ENCODE measurements around the gene MRFAP1L1.
"Not testable (repeated sequence)": the region's sequence is repeated elsewhere in the genome, so short reads cannot be mapped to it uniquely, and the experiment has no call there.

Gene MRFAP1L1

DNA sequence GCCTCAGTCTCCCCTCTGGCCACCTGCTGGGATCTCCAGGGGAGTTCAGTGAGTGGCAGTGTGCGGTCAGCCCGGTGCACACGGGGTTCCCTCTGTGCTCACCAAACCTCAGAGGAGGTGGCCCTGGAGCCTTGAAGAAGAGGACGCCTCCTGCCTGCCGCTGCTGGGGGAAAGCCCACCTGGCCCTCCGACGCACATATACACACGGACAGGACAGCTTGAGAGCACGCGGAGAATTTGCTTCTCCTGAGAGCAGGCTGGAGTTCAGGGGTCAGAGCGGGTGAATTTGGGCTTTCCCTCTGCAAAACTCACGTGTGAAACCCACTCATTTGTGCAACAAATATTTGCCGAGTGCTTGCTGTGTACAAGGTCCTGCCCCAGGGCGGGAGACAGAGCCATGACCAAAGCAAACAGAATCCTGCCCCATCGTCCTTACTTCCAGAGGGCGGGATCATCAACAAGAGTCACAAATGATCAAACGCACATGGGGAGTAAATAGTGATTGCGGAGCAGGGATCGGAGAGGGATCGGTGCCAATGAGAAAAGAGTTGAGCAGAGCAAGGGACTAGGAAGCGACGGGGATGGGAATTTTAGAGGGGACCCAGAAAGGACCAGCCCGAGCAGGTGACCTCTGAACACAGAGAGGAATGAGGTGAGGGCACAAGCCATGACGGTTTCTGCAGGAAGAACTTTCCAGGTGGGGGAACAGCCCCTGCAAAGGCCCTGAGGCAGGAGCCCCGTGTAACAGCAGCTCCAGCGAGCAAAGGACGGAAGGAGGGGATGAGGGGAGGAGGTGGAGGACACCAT is 23.9 kb upstream of the MRFAP1L1 start:
- peaks cover 17% of the 10 kb centered on the region; the same call in 1 of the 2 replicates for H3K4me1 ChIP-seq (ENCODE audit: control insufficient read depth, insufficient read depth, low read length)
- no peaks in the 10 kb centered on the region for H3K36me3 ChIP-seq (ENCODE audit: control insufficient read depth, insufficient read depth, low read length)
- H3K4me3 ChIP-seq (ENCODE audit: low read depth, low read length): no peak overlapping the region
- no peaks in the 10 kb centered on the region for H3K27me3 ChIP-seq (ENCODE audit: control insufficient read depth, insufficient read depth, low read length)
- no peak overlapping the region for H3K27ac ChIP-seq (ENCODE audit: low read depth, low read length)
- no peak overlapping the region for H3K9ac ChIP-seq (ENCODE audit: low read length)
- no peaks in the 10 kb centered on the region for H3K9me3 ChIP-seq (ENCODE audit: control insufficient read depth, insufficient read depth, low read depth, low read length)

DNA sequence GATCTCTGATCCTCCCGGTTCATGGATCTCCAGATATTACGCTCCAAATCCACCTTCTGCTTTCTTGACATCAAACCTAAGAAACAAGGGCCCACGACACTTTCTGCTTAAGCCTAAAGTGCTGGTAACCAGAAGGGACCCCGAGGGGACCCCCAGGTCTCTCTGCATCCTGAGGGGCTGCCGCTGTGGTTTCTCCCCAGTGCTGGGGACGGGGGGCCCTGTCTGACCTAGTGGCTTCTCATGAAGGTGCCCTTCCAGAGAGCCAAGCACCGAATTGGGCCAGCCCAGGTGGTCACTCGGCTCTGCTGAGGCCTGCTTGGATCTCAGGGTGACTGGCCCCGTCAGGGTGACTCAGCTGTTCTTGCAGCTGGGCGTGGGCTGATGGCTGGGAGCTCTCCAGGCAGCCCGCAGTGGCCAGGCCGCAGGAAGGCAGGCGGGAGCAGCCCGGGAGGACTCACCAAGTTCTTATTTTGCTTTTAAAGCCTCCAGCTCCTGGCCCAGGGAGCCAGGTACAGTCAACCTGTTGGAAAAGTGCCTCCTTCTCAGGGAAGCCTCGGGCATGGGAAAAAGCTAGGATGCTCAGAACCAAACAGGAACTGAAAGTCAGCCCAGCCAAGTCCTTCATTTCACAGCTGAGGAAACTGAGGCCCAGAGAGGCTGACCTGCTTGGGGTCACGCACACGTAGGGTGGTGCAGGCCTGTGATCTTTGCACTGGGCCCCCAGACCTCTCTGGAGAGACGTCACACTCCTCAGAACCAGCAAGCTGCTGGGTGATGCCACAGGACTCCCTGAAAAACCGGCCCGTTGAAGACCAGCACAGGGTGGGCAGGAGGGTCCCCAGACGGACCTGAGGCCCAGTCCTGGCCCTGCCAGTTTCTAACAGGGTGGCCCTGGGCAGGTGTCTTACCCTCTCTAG is 23.0 kb upstream of the MRFAP1L1 start:
- Histone ChIP-seq H3K9ac (ENCODE audit: low read length) (peak overlapping the region; percentile 50), H3K27me3 (ENCODE audit: control insufficient read depth, insufficient read depth, low read length) (no peaks in the 10 kb centered on the region), H3K4me1 (ENCODE audit: control insufficient read depth, insufficient read depth, low read length) (peaks cover 20% of the 10 kb centered on the region; the same call in 1 of the 2 replicates), H3K36me3 (ENCODE audit: control insufficient read depth, insufficient read depth, low read length) (no peaks in the 10 kb centered on the region), H3K27ac (ENCODE audit: low read depth, low read length) (no peak overlapping the region), H3K9me3 (ENCODE audit: control insufficient read depth, insufficient read depth, low read depth, low read length) (no peaks in the 10 kb centered on the region), H3K4me3 (ENCODE audit: low read depth, low read length) (no peak overlapping the region)

DNA sequence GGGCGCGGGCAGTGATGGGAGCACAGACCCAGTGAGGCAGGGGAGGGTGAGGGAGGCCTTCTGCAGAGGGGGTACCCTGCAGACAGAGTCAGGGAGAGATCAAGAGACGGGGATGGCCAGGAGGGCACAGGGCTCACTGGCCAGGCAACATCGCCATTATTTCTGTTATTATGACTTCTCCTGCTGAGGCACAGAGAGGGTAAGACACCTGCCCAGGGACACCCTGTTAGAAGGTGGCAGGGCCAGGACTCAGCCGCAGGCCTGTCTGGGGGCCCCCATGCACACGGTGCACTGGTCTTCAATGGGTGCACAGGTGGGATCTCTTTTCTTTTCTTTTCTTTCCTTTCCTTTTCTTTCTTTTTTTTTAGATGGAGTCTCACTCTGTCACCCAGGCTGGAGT is 22.1 kb upstream of the MRFAP1L1 start:
- no peak overlapping the region for H3K27ac ChIP-seq (ENCODE audit: low read depth, low read length)
- H3K9me3 ChIP-seq (ENCODE audit: control insufficient read depth, insufficient read depth, low read depth, low read length): no peaks in the 10 kb centered on the region
- no peak overlapping the region for H3K4me3 ChIP-seq (ENCODE audit: low read depth, low read length)
- peaks cover 20% of the 10 kb centered on the region; the same call in 1 of the 2 replicates for H3K4me1 ChIP-seq (ENCODE audit: control insufficient read depth, insufficient read depth, low read length)
- H3K36me3 ChIP-seq (ENCODE audit: control insufficient read depth, insufficient read depth, low read length): no peaks in the 10 kb centered on the region
- no peak overlapping the region for H3K9ac ChIP-seq (ENCODE audit: low read length)
- no peaks in the 10 kb centered on the region for H3K27me3 ChIP-seq (ENCODE audit: control insufficient read depth, insufficient read depth, low read length)

DNA sequence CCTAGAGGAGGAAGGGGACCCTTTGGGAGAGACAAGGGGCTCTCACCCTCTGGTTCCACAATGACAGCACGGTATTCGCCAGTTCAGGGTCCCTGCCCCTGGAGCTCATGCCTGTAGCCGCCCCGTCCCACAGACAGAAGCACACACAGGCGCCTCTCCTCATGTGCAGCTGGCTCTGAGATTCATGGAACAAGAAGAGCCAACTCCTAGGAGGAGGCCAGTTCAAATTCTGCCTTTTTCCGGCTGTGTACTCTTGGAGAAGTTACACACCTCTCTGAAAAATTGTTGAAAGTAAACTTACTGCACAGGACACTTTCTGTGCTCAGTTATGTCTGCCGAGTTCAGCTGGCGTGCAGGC is 21.6 kb upstream of the MRFAP1L1 start:
- H3K27me3 ChIP-seq (ENCODE audit: control insufficient read depth, insufficient read depth, low read length): no peaks in the 10 kb centered on the region
- no peak overlapping the region for H3K4me3 ChIP-seq (ENCODE audit: low read depth, low read length)
- no peaks in the 10 kb centered on the region for H3K9me3 ChIP-seq (ENCODE audit: control insufficient read depth, insufficient read depth, low read depth, low read length)
- peaks cover 20% of the 10 kb centered on the region; the same call in 1 of the 2 replicates for H3K4me1 ChIP-seq (ENCODE audit: control insufficient read depth, insufficient read depth, low read length)
- no peak overlapping the region for H3K27ac ChIP-seq (ENCODE audit: low read depth, low read length)
- H3K9ac ChIP-seq (ENCODE audit: low read length): no peak overlapping the region
- no peaks in the 10 kb centered on the region for H3K36me3 ChIP-seq (ENCODE audit: control insufficient read depth, insufficient read depth, low read length)

DNA sequence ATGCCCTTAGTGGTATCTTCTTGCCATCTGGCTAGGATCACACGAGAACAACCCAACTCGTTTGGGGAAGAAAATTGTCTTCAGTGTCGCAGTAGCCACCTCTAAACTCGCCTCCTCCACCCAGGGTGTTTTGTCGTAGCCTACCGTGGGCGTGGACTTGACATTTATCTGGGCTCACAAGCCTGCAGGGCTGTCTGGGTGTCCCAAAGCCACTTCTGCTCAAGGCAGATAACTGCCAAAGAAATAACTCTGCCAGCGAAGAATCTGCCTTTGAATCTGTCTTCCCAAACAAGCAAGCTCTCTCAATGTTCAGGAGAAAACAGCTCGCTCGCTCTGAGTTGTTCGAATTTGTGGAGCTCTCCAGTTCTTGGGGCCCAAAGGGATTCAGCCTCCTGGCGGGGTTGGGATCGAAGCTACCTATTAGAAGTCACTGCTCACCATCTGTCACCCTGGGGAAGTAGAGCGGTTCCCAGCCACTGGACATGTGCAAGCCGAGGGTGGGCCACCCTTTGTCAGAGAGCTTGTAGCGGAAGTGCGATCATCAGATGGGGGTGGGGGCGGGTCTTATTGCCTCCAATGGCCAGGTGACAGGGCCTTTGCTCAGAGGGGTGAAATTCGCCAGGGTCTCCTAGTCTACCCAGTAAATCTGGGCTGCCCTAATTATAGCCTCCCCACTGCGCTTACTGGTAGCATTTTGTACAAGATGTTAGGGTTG is 21.1 kb upstream of the MRFAP1L1 start:
- H3K9ac ChIP-seq (ENCODE audit: low read length): no peak overlapping the region
- no peak overlapping the region for H3K27ac ChIP-seq (ENCODE audit: low read depth, low read length)
- H3K9me3 ChIP-seq (ENCODE audit: control insufficient read depth, insufficient read depth, low read depth, low read length): no peaks in the 10 kb centered on the region
- peaks cover 20% of the 10 kb centered on the region; the same call in 1 of the 2 replicates for H3K4me1 ChIP-seq (ENCODE audit: control insufficient read depth, insufficient read depth, low read length)
- H3K27me3 ChIP-seq (ENCODE audit: control insufficient read depth, insufficient read depth, low read length): no peaks in the 10 kb centered on the region
- no peak overlapping the region for H3K4me3 ChIP-seq (ENCODE audit: low read depth, low read length)
- H3K36me3 ChIP-seq (ENCODE audit: control insufficient read depth, insufficient read depth, low read length): no peaks in the 10 kb centered on the region

DNA sequence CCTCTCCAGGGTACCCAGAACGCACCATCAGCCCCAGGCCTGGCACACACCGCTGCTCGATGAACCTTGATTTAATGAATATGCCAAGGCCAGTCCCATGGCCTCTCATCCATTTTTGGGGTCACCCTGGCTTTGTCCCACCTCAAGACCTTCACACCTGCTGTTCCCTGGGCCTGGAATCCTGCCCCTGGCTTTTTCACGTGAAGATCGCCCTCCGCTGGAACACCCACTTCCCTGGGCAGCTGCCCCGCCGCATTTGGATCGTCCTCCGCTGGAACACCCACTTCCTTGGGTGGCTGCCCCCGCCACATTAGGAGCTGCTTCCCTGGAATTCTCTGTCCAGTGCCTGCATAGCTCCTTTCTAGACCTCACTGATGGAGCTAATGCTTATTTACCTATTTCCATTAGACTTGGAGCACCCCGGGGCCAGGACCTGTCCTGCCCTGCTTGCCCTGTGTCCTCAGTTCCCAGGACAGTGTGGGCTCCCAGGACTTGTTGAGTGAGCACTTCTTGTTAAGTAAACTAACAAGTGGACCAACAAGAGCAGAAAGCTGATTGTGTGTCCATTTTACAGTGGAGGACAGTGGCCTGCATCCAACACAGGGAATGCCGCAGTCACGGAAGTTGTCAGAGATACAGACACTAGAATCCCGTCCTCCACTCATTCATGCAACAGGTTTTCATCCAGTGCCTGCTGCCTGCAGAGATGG is 18.8 kb upstream of the MRFAP1L1 start:
- H3K36me3 ChIP-seq (ENCODE audit: control insufficient read depth, insufficient read depth, low read length): no peaks in the 10 kb centered on the region
- no peak overlapping the region for H3K4me3 ChIP-seq (ENCODE audit: low read depth, low read length)
- H3K27me3 ChIP-seq (ENCODE audit: control insufficient read depth, insufficient read depth, low read length): no peaks in the 10 kb centered on the region
- no peak overlapping the region for H3K9ac ChIP-seq (ENCODE audit: low read length)
- H3K9me3 ChIP-seq (ENCODE audit: control insufficient read depth, insufficient read depth, low read depth, low read length): no peaks in the 10 kb centered on the region
- H3K4me1 ChIP-seq (ENCODE audit: control insufficient read depth, insufficient read depth, low read length): peaks cover 20% of the 10 kb centered on the region; the same call in 1 of the 2 replicates
- no peak overlapping the region for H3K27ac ChIP-seq (ENCODE audit: low read depth, low read length)

DNA sequence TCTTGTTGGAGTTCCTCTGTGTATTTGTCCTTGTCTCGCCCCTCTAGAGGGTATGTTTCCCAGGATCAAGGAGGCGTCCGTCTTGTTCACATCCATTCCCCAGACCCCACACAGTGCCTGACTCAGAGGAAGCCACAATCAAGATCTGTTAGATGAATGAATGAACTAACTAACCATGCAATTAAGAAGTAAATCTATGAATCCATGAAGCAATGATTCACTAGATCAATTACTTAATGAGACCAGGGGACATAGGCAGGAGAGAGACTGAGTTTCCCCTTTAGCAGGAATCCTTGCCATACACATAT is 18.2 kb upstream of the MRFAP1L1 start:
- Histone ChIP-seq H3K36me3 (ENCODE audit: control insufficient read depth, insufficient read depth, low read length) (no peaks in the 10 kb centered on the region), H3K4me1 (ENCODE audit: control insufficient read depth, insufficient read depth, low read length) (peaks cover 19% of the 10 kb centered on the region; the same call in 1 of the 2 replicates), H3K9me3 (ENCODE audit: control insufficient read depth, insufficient read depth, low read depth, low read length) (no peaks in the 10 kb centered on the region), H3K27ac (ENCODE audit: low read depth, low read length) (no peak overlapping the region), H3K4me3 (ENCODE audit: low read depth, low read length) (no peak overlapping the region), H3K9ac (ENCODE audit: low read length) (no peak overlapping the region), H3K27me3 (ENCODE audit: control insufficient read depth, insufficient read depth, low read length) (no peaks in the 10 kb centered on the region)

DNA sequence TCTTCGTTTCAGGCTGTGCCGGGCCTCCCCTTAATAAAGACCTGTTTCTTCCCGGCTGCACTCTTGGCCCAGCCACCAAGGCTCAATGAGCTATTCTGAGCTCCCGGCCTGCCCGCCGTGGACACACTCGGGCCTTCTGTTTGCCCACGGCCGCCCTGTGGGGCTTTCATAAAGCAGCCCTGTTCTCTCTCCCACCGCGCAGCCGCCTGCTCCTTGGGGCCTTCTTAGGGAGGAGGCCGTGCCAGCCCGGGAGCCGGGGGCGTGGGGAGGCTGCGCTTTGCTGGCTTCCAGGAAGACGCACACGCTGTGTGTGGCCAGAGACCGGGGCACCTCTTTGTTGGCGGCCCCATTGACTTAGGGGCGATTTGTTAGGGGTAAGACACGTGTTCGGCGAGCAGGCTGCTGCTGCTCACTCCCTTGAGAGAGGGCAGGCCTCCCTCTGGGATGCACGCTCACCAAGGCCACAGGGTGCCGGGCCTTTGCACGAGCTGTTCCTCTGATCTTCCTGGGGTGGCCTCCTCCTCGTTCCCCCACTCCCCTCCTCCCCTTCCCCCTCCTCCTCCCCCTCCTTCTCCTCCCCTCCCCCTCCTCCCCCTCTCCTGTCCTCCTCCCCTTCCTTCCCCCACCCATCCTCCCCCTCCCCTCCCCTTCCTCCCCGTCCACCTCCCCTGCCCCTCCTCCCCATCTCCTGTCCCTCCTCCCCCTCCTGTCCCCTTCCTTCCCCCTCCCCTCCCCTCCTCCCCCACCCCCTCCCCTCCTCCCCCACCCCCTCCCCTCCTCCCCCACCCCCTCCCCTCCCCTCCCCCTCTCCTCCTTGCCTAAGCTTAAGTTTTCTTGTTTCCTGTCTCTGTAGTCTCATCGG is 17.6 kb upstream of the MRFAP1L1 start:
- H3K4me1 ChIP-seq (ENCODE audit: control insufficient read depth, insufficient read depth, low read length): peaks cover 13% of the 10 kb centered on the region; the same call in 1 of the 2 replicates
- no peak overlapping the region for H3K4me3 ChIP-seq (ENCODE audit: low read depth, low read length)
- no peaks in the 10 kb centered on the region for H3K36me3 ChIP-seq (ENCODE audit: control insufficient read depth, insufficient read depth, low read length)
- H3K9ac ChIP-seq (ENCODE audit: low read length): no peak overlapping the region
- H3K27me3 ChIP-seq (ENCODE audit: control insufficient read depth, insufficient read depth, low read length): no peaks in the 10 kb centered on the region
- H3K27ac ChIP-seq (ENCODE audit: low read depth, low read length): no peak overlapping the region
- H3K9me3 ChIP-seq (ENCODE audit: control insufficient read depth, insufficient read depth, low read depth, low read length): no peaks in the 10 kb centered on the region

DNA sequence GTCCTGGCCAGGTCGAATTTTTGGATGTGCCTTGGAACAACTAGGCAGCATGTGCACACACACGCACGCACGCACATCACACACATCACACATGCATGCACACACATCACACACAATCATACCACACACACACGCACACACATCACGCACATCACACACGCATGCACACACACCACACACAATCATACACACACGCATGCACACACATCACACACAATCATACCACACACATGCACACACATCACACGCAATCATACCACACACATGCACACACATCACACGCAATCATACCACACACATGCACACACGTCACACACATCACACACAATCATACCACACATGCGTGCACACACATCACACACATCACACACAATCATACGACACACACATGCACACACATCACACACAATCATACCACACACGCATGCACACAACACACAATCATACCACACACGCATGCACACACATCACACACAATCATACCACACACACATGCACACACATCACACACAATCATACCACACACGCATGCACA is 15.8 kb upstream of the MRFAP1L1 start:
- H3K27me3 ChIP-seq (ENCODE audit: control insufficient read depth, insufficient read depth, low read length); H3K4me1 ChIP-seq (ENCODE audit: control insufficient read depth, insufficient read depth, low read length); H3K27ac ChIP-seq (ENCODE audit: low read depth, low read length); H3K36me3 ChIP-seq (ENCODE audit: control insufficient read depth, insufficient read depth, low read length); H3K9me3 ChIP-seq (ENCODE audit: control insufficient read depth, insufficient read depth, low read depth, low read length); H3K9ac ChIP-seq (ENCODE audit: low read length); H3K4me3 ChIP-seq (ENCODE audit: low read depth, low read length): not testable (repeated sequence)
